ENCODE measurements around the gene CDPF1. TPM values are rescaled to one million over a fixed set of nuclear protein-coding genes. Genes with fewer than 3 reads are reported as not detected.

Gene CDPF1
- total and polyA plus RNA-seq, 2 donors (not counting 3 experiments of a cell fraction or from before 2014, with no cell fraction given) = 9.7 to 9.9 TPM

- Histone ChIP-seq H2AFZ (ENCODE audit: low read depth, low read length) (no peak overlapping the region), H3K79me2 (ENCODE audit: control insufficient read depth, insufficient read depth, low read length) (peaks cover 9% of the 10 kb centered on the region), H3K4me2 (ENCODE audit: insufficient read depth, low read length) (no peak overlapping the region), H3K4me1 (ENCODE audit: control insufficient read depth, extremely low read depth, insufficient read depth, low read length) (peaks cover 20% of the 10 kb centered on the region), H3K27ac (ENCODE audit: insufficient read depth, low read depth, low read length) (no peak overlapping the region), H3K9ac (replicated peaks; ENCODE audit: extremely low read depth, insufficient read depth, low read length) (no peak overlapping the region), H3K9me3 (replicated peaks; ENCODE audit: control insufficient read depth, insufficient read depth, low read length) (no peaks in the 10 kb centered on the region), H3K4me3 (replicated peaks in 1 of 3; ENCODE audit: insufficient read depth in 1 of 3, low read depth in 1 of 3, low read length in 3 of 3) (no peak overlapping the region), H3K27me3 (ENCODE audit: control insufficient read depth in 2 of 2, insufficient read depth in 2 of 2, low read length in 2 of 2) (no peaks in the 10 kb centered on the region), H3K36me3 (ENCODE audit: control insufficient read depth in 2 of 2, extremely low read depth in 1 of 2, insufficient read depth in 2 of 2, low read length in 2 of 2) (peaks cover 4 to 19% of the 10 kb centered on the region in 2 experiments), H4K20me1 (replicated peaks; ENCODE audit: control insufficient read depth, extremely low read depth, insufficient read depth, low read length) (no peaks in the 10 kb centered on the region), H3K9me1 (replicated peaks; ENCODE audit: control insufficient read depth, extremely low read depth, insufficient read depth, low read length) (no peaks in the 10 kb centered on the region)
- no TSS peak for BruUV-seq (replicated peaks)
- dilution Hi-C loops (cut with MboI; ENCODE audit: extremely low pct_ligation_motif_present, low sequenced_read_pairs) (no loop called here), intact Hi-C loops (cut with micrococcal nuclease) (no loop called here)
- FAIRE-seq (no peak), DNase-seq (ENCODE audit: low read depth, low spot score) (no peak)
- TF ChIP-seq JUN (IDR thresholded peaks at IDR 0.05; ENCODE audit: borderline replicate concordance, insufficient read depth, insufficient read length, low read depth) (no peak), FOS (IDR thresholded peaks at IDR 0.05; ENCODE audit: borderline replicate concordance, insufficient read depth, low read length) (no peak)
- POLR2A ChIA-PET = no interaction called here
- CTCF ChIA-PET = interaction anchor here (1.1 kb wide), 1 partner anchor 9 kb away, joined by 3 read pairs; the partner anchor contains the start of gene PKDREJ
Observed at GRCh38 chr22:46272196-46272595, 22.1 kb upstream of the CDPF1 start.

GRCh38 chr22:46269564-46269963 is 19.5 kb upstream of the CDPF1 start:
- H3K9ac ChIP-seq (replicated peaks; ENCODE audit: extremely low read depth, insufficient read depth, low read length) = no peak overlapping the region
- FAIRE-seq = peak; percentile 18
- ChIA-PET POLR2A (no interaction called here), CTCF (interaction anchor here (1.8 kb wide), 1 partner anchor 18 kb away, joined by 7 read pairs; no protein-coding TSS in a partner anchor)
- peaks cover 20% of the 10 kb centered on the region for H3K4me1 ChIP-seq (ENCODE audit: control insufficient read depth, extremely low read depth, insufficient read depth, low read length)
- dilution Hi-C loops (cut with MboI; ENCODE audit: extremely low pct_ligation_motif_present, low sequenced_read_pairs) (no loop called here), intact Hi-C loops (cut with micrococcal nuclease) (loop anchor here (5.0 kb wide), 1 partner anchor 272 kb away; no protein-coding TSS in a partner anchor)
- DNase-seq (ENCODE audit: low read depth, low spot score) = peak; percentile 10
- H3K9me3 ChIP-seq (replicated peaks; ENCODE audit: control insufficient read depth, insufficient read depth, low read length) = no peaks in the 10 kb centered on the region
- H3K27me3 ChIP-seq (ENCODE audit: control insufficient read depth in 2 of 2, insufficient read depth in 2 of 2, low read length in 2 of 2) = no peaks in the 10 kb centered on the region
- no peak overlapping the region for H3K27ac ChIP-seq (ENCODE audit: insufficient read depth, low read depth, low read length)
- BruUV-seq (replicated peaks) = no TSS peak
- H2AFZ ChIP-seq (ENCODE audit: low read depth, low read length) = no peak overlapping the region
- no peak overlapping the region for H3K4me3 ChIP-seq (replicated peaks in 1 of 3; ENCODE audit: insufficient read depth in 1 of 3, low read depth in 1 of 3, low read length in 3 of 3)
- H3K4me2 ChIP-seq (ENCODE audit: insufficient read depth, low read length) = peak overlapping the region; percentile 73
- peaks cover 9% of the 10 kb centered on the region for H3K79me2 ChIP-seq (ENCODE audit: control insufficient read depth, insufficient read depth, low read length)
- peaks cover 0 to 15% of the 10 kb centered on the region in 2 experiments for H3K36me3 ChIP-seq (ENCODE audit: control insufficient read depth in 2 of 2, extremely low read depth in 1 of 2, insufficient read depth in 2 of 2, low read length in 2 of 2)
- H4K20me1 ChIP-seq (replicated peaks; ENCODE audit: control insufficient read depth, extremely low read depth, insufficient read depth, low read length) = no peaks in the 10 kb centered on the region
- H3K9me1 ChIP-seq (replicated peaks; ENCODE audit: control insufficient read depth, extremely low read depth, insufficient read depth, low read length) = no peaks in the 10 kb centered on the region
- TF ChIP-seq EZH2 (IDR thresholded peaks at IDR 0.05; ENCODE audit: borderline replicate concordance, low read depth, low read length, severe bottlenecking) (no peak), JUN (IDR thresholded peaks at IDR 0.05; ENCODE audit: borderline replicate concordance, insufficient read depth, insufficient read length, low read depth) (no peak), MYC (IDR thresholded peaks at IDR 0.05; ENCODE audit: low read depth, low read length) (no peak), POLR2A (IDR thresholded peaks at IDR 0.05; ENCODE audit: low read depth, low read length) (no peak), GATA2 (IDR thresholded peaks at IDR 0.05; ENCODE audit: insufficient read depth, insufficient read length, low read depth, low read length) (no peak), POLR2AphosphoS5 (IDR thresholded peaks at IDR 0.05; ENCODE audit: insufficient read depth, low read depth, low read length) (no peak), FOS (IDR thresholded peaks at IDR 0.05; ENCODE audit: borderline replicate concordance, insufficient read depth, low read length) (no peak), MAX (IDR thresholded peaks at IDR 0.05; ENCODE audit: insufficient read depth, insufficient read length) (no peak), CTCF (IDR thresholded peaks at IDR 0.05; ENCODE audit: extremely low read depth in 1 of 2, insufficient read depth in 1 of 2, low read depth in 1 of 2, low read length in 2 of 2) (no peak)

Data from endothelial cell of umbilical vein (primary cell).